A673 (cell line): Measurements from ENCODE around the gene FBXO38.

Source experiments
- CTCF ChIP-seq: fragments of 300-800, 200-600 bp; sonication (generic); conservative IDR thresholded peaks from 2 replicates; pipeline ENCODE4 v1.5.1; 2017; ENCODE audit warnings: low read depth, mild to moderate bottlenecking, antibody characterized with exemption, low read length, moderate library complexity, mixed read lengths
- EZH2 ChIP-seq: fragments of 200-600 bp; sonication (generic); IDR thresholded peaks from 2 replicates; pipeline ENCODE4 v1.6.1; 2017; ENCODE audit warnings: borderline replicate concordance, low read depth, mild to moderate bottlenecking, mixed read lengths, antibody characterized with exemption, low read length; ENCODE audit not compliant: poor library complexity, severe bottlenecking

DNA sequence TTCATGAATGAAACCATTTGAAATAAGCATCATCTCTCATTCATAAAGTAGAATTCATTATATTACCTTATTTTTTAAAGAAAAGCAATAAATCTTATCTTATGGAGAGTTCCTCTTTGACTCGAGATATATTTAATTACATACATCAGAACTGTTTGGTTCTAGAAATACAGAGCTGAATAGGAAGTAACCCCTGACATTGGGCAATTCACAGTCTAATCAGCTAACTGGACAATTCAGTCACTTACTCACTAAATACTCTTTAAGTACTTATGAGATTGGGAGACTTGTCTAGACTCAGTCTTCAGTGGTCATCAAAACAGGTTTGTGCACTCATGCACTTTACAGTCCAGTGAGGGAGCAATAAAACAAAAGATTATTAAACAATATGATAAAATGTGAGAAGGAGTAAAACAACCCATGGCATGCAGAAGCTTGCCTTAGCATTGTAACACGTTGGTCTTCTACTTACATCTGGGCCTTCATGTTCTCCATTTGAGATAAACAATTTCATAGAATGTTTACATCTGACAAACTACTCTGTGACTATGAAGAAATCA, 11.5 kb upstream of the FBXO38 start:
- TF ChIP-seq EZH2 (no peak), CTCF (no peak)
